Tibial nerve (tissue), 4 donors: ENCODE measurements around the gene SLBP.

Experiments used
- EP300 ChIP-seq, 2 donors: sonication (generic); formaldehyde crosslinking; IDR thresholded peaks; one replicate each; pipeline ENCODE4 v1.6.1; 2017; ENCODE audit warnings: antibody characterized with exemption in 2 of 2, mild to moderate bottlenecking in 1 of 2
- POLR2A ChIP-seq, 2 donors: fragments of 450-650 bp; IDR thresholded peaks; one replicate each; pipeline ENCODE4 v1.6.1; 2017; ENCODE audit warnings: antibody characterized with exemption in 2 of 2, mild to moderate bottlenecking in 2 of 2, moderate library complexity in 2 of 2
- TF ChIP-seq, protein P1 (sequence below), 5 experiments: fragments of 200-600 bp in 3 of 5; fragments of 450-650 bp in 2 of 5; sonication (generic) in 3 of 5; IDR thresholded peaks; one replicate each; pipeline ENCODE4 v1.5.1; 2016 to 2019; ENCODE audit warnings: antibody characterized with exemption in 5 of 5, mild to moderate bottlenecking in 3 of 5, moderate library complexity in 2 of 5

DNA sequence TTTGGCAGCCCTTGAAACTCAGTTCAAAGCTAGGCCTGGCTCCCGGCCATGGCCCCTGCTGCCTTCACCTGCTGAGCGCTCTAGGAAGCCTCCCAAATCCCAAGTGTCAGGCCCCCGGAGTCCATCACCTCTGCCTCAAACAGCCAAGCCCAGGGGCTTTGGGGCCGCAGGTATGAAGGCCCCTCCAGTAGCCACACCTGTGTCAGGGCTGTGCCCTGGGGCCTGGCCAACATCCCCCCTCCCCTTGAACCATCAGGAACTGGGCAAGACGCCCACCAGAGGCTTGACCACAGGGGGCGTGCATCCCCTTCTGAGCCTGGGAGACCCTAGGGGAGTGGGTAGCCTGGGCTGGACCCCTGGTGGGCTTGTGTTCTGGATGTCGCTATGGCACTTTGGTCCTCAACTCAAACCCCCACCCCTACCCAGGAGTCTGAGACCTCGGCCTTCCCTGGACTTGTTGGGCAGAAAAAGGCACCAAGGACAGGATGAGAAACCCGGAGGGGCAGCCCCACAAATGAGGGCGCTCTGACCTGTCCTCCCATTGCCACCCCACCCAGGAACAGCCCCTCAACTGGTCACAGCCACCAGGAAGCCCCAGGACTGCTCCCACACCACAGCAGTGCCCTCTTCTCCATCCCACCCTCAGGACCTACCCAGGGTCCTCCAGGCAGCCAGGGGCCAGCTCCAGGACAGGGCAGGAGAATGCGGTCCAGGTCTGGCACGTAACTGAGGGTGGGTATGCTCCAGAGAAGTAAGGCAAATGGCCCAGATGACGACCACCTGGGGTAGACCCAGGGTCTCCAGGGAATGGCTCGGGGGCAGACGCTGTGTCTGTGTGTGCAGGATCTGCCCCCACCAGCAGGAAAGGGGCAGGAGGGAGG is 4.2 kb upstream of the SLBP start:
- TF ChIP-seq, protein P1, sequence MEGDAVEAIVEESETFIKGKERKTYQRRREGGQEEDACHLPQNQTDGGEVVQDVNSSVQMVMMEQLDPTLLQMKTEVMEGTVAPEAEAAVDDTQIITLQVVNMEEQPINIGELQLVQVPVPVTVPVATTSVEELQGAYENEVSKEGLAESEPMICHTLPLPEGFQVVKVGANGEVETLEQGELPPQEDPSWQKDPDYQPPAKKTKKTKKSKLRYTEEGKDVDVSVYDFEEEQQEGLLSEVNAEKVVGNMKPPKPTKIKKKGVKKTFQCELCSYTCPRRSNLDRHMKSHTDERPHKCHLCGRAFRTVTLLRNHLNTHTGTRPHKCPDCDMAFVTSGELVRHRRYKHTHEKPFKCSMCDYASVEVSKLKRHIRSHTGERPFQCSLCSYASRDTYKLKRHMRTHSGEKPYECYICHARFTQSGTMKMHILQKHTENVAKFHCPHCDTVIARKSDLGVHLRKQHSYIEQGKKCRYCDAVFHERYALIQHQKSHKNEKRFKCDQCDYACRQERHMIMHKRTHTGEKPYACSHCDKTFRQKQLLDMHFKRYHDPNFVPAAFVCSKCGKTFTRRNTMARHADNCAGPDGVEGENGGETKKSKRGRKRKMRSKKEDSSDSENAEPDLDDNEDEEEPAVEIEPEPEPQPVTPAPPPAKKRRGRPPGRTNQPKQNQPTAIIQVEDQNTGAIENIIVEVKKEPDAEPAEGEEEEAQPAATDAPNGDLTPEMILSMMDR (IDR thresholded peaks at IDR 0.05), result no peak
- TF ChIP-seq POLR2A (IDR thresholded peaks at IDR 0.05) (no peak), EP300 (IDR thresholded peaks at IDR 0.05) (no peak)
